ENCODE measurements around the gene MEIS2. TPM values are rescaled to one million over a fixed set of nuclear protein-coding genes. Genes with fewer than 3 reads are reported as not detected.

Gene MEIS2
- total RNA-seq, 1 experiment from 2014 or later, result 28.7 TPM

DNA sequence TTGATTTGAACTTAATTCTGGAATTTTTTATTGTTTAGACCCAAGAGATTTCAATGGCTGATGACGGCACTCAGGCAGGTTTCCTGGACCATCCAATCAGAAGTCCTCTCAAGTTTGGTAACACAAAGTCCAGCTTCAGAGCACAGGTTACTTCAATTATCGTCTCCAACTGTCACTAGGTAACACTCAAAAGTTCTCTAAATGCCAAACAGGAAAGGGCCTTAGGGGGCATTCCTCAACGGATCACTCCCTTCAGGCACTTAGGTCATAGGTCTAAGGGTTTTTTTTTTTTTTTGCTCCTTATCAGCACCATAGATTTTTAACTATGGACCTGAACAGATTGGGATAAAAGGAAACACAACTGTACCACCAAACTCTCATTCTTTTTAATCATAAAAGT lies 85.8 kb downstream of the MEIS2 start:
- peaks cover 1% of the 10 kb centered on the region; the same call in 1 of the 2 replicates for H3K36me3 ChIP-seq (ENCODE audit: control insufficient read depth, insufficient read depth, low read length)
- ChIA-PET POLR2A (no interaction called here), CTCF (interaction anchor here (0.7 kb wide), 1 partner anchor 229 kb away, joined by 3 read pairs; no protein-coding TSS in a partner anchor)
- no peak overlapping the region for H3K4me3 ChIP-seq (ENCODE audit: low read depth, low read length)
- peak; percentile 51 to 54 for DNase-seq
- no peaks in the 10 kb centered on the region for H3K9me3 Mint-ChIP-seq (ENCODE audit: unreplicated experiment)
- H3K36me3 Mint-ChIP-seq (ENCODE audit: insufficient read depth, unreplicated experiment), result no peaks in the 10 kb centered on the region
- H3K27me3 Mint-ChIP-seq (ENCODE audit: insufficient read depth, unreplicated experiment), result no peaks in the 10 kb centered on the region
- peak overlapping the region; percentile 8 for H3K27ac Mint-ChIP-seq (ENCODE audit: unreplicated experiment)
- no peaks in the 10 kb centered on the region for H3K27me3 ChIP-seq (replicated peaks; ENCODE audit: control insufficient read depth, insufficient read depth, low read length)
- H3K4me1 Mint-ChIP-seq (ENCODE audit: low read depth, unreplicated experiment), result peaks cover 12% of the 10 kb centered on the region
- H3K4me1 ChIP-seq, result peaks cover 41% of the 10 kb centered on the region
- TF ChIP-seq CTCF (IDR thresholded peaks at IDR 0.05; ENCODE audit: insufficient read depth in 1 of 2, low read depth in 1 of 2, low read length in 1 of 2, severe bottlenecking in 1 of 2, unreplicated experiment in 1 of 2), result no peak
- no TSS peak for BruUV-seq (replicated peaks)
- no peak overlapping the region for H3K4me3 Mint-ChIP-seq (ENCODE audit: unreplicated experiment)
- H3K9me3 ChIP-seq, result no peaks in the 10 kb centered on the region
- intact Hi-C loops (cut with micrococcal nuclease; ENCODE audit: unreplicated experiment), result loop anchor here (1.0 to 2.0 kb wide), 2 partner anchors 21 to 38 kb away; no protein-coding TSS in a partner anchor

- no peak for TF ChIP-seq CTCF (IDR thresholded peaks at IDR 0.05; ENCODE audit: insufficient read depth in 1 of 2, low read depth in 1 of 2, low read length in 1 of 2, severe bottlenecking in 1 of 2, unreplicated experiment in 1 of 2)
- H3K27me3 ChIP-seq (replicated peaks; ENCODE audit: control insufficient read depth, insufficient read depth, low read length), result no peaks in the 10 kb centered on the region
- ChIA-PET CTCF (no interaction called here), POLR2A (no interaction called here)
- no peaks in the 10 kb centered on the region for H3K27me3 Mint-ChIP-seq (ENCODE audit: insufficient read depth, unreplicated experiment)
- H3K4me3 ChIP-seq (ENCODE audit: low read depth, low read length), result no peak overlapping the region
- H3K36me3 ChIP-seq (ENCODE audit: control insufficient read depth, insufficient read depth, low read length), result peaks cover 1% of the 10 kb centered on the region; the same call in 1 of the 2 replicates
- H3K4me3 Mint-ChIP-seq (ENCODE audit: unreplicated experiment), result no peak overlapping the region
- H3K4me1 Mint-ChIP-seq (ENCODE audit: low read depth, unreplicated experiment), result peaks cover 8% of the 10 kb centered on the region
- H3K27ac Mint-ChIP-seq (ENCODE audit: unreplicated experiment), result peak overlapping the region; percentile 8
- no peaks in the 10 kb centered on the region for H3K9me3 ChIP-seq
- no peaks in the 10 kb centered on the region for H3K9me3 Mint-ChIP-seq (ENCODE audit: unreplicated experiment)
- intact Hi-C loops (cut with micrococcal nuclease; ENCODE audit: unreplicated experiment), result loop anchor here (1.0 to 2.0 kb wide), 2 partner anchors 21 to 37 kb away; no protein-coding TSS in a partner anchor
- H3K36me3 Mint-ChIP-seq (ENCODE audit: insufficient read depth, unreplicated experiment), result no peaks in the 10 kb centered on the region
- no peak for DNase-seq
- no TSS peak for BruUV-seq (replicated peaks)
- H3K4me1 ChIP-seq, result peaks cover 40% of the 10 kb centered on the region
Measured at GRCh38 chr15:37014137-37014536, 86.2 kb downstream of the MEIS2 start.

DNA sequence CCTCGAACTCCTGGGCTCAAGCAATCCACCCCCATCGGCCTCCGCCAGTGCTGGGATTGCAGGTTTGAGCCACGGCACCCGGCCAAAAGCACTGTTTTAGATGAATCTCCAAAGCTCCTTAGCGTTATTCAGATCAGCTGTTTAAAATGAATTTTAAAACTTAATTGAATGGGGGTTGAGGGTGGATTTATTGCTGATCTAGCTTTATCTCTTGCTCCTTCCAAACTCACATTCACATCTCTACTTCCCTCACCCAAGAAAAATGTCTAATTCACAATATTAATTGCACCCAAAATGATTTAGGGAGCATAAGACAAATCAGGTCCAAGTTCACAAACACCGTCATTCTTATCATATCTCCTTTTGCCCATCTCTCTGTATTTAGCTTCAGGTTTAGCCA lies 89.8 kb downstream of the MEIS2 start:
- H3K4me3 Mint-ChIP-seq (ENCODE audit: unreplicated experiment), result no peak overlapping the region
- no peaks in the 10 kb centered on the region for H3K36me3 Mint-ChIP-seq (ENCODE audit: insufficient read depth, unreplicated experiment)
- Histone ChIP-seq H3K4me3 (ENCODE audit: low read depth, low read length) (no peak overlapping the region), H3K36me3 (ENCODE audit: control insufficient read depth, insufficient read depth, low read length) (peaks cover 1% of the 10 kb centered on the region; the same call in 1 of the 2 replicates), H3K4me1 (peaks cover 34% of the 10 kb centered on the region), H3K9me3 (no peaks in the 10 kb centered on the region), H3K27me3 (replicated peaks; ENCODE audit: control insufficient read depth, insufficient read depth, low read length) (no peaks in the 10 kb centered on the region)
- POLR2A ChIA-PET, result no interaction called here
- BruUV-seq (replicated peaks), result no TSS peak
- CTCF ChIA-PET, result no interaction called here
- H3K9me3 Mint-ChIP-seq (ENCODE audit: unreplicated experiment), result no peaks in the 10 kb centered on the region
- intact Hi-C loops (cut with micrococcal nuclease; ENCODE audit: unreplicated experiment), result no loop called here
- no peak for TF ChIP-seq CTCF (IDR thresholded peaks at IDR 0.05; ENCODE audit: insufficient read depth in 1 of 2, low read depth in 1 of 2, low read length in 1 of 2, severe bottlenecking in 1 of 2, unreplicated experiment in 1 of 2)
- H3K27ac Mint-ChIP-seq (ENCODE audit: unreplicated experiment), result peak overlapping the region; percentile 12
- no peak for DNase-seq
- no peaks in the 10 kb centered on the region for H3K27me3 Mint-ChIP-seq (ENCODE audit: insufficient read depth, unreplicated experiment)
- no peaks in the 10 kb centered on the region for H3K4me1 Mint-ChIP-seq (ENCODE audit: low read depth, unreplicated experiment)

Data from Caco-2 (cell line).